Endothelial cell of umbilical vein (primary cell): Measurements from ENCODE around the gene CMSS1. TPM values are rescaled to one million over a fixed set of nuclear protein-coding genes. Genes with fewer than 3 reads are reported as not detected.

Experiments
- BruUV-seq: library from RNA; stranded (reverse); fragments of 400-500 nt; replicated peaks from 2 replicates; lab custom pipeline; 2021; lab: Mats Ljungman, UMichigan
- CTCF ChIA-PET: fragments of 300-600, 350-600 bp; sonication (Branson Sonifier 250); formaldehyde crosslinking; loops from one replicate; lab custom pipeline; 2021; ENCODE audit warnings: antibody characterized with exemption, inconsistent platforms; lab: Charles Lee
- POLR2A ChIA-PET: fragments of 300-600, 350-600 bp; sonication (Branson Sonifier 250); formaldehyde crosslinking; loops from one replicate; lab custom pipeline; 2021; ENCODE audit warnings: antibody characterized with exemption, inconsistent platforms; lab: Charles Lee
- DNase-seq: peaks from one replicate; pipeline ENCODE4 v3.0.0-alpha.2; 2011; ENCODE audit warnings: low read depth, low spot score
- FAIRE-seq: peaks from 2 replicates; lab custom pipeline; 2011; peaks lifted over from hg19 to GRCh38; lab: Jason Lieb, UNC
- H2AFZ ChIP-seq: 2 replicates; pipeline ENCODE4 v1.6.0; 2012; ENCODE audit warnings: low read depth, low read length, control low read depth, inconsistent platforms
- H3K27ac ChIP-seq: 2 replicates; pipeline ENCODE4 v1.5.1; 2011; ENCODE audit warnings: low read depth, mild to moderate bottlenecking, control low read depth, low read length, moderate library complexity; ENCODE audit not compliant: insufficient read depth
- H3K27me3 ChIP-seq, 2 experiments: 2 replicates each; pipeline versions ENCODE4 v1.6.0 to v1.6.1; 2011; ENCODE audit warnings: low read length in 2 of 2, mixed read lengths in 1 of 2; ENCODE audit not compliant: control insufficient read depth in 2 of 2, insufficient read depth in 2 of 2
- H3K36me3 ChIP-seq, 2 experiments: 2 replicates in 1 of 2; 3 replicates in 1 of 2; pipeline ENCODE4 v1.5.1; 2011; ENCODE audit warnings: low read length in 2 of 2, mild to moderate bottlenecking in 1 of 2, moderate library complexity in 1 of 2; ENCODE audit not compliant: control insufficient read depth in 2 of 2, insufficient read depth in 2 of 2; ENCODE audit errors: extremely low read depth in 1 of 2
- H3K4me1 ChIP-seq: 3 replicates; pipeline ENCODE4 v1.5.1; 2011; ENCODE audit warnings: mild to moderate bottlenecking, low read length; ENCODE audit not compliant: control insufficient read depth, insufficient read depth; ENCODE audit errors: extremely low read depth
- H3K4me2 ChIP-seq: 2 replicates; pipeline ENCODE4 v1.6.1; 2011; ENCODE audit warnings: low read length, control low read depth, mixed read lengths; ENCODE audit not compliant: insufficient read depth
- H3K4me3 ChIP-seq, 3 experiments: fragments of 200-600 bp in 1 of 3; sonication (generic), shearing (Covaris generic) in 1 of 3; replicated peaks in 1 of 3; 2 replicates each; pipeline ENCODE4 v1.5.1; 2011 to 2016; ENCODE audit warnings: control low read depth in 3 of 3, low read length in 3 of 3, mild to moderate bottlenecking in 2 of 3, inconsistent platforms in 1 of 3, low read depth in 1 of 3, moderate library complexity in 1 of 3; ENCODE audit not compliant: insufficient read depth in 1 of 3
- H3K79me2 ChIP-seq: 2 replicates; pipeline ENCODE4 v1.6.0; 2012; ENCODE audit warnings: low read length, inconsistent platforms; ENCODE audit not compliant: control insufficient read depth, insufficient read depth
- H3K9ac ChIP-seq: replicated peaks from 2 replicates; pipeline ENCODE3; 2011; ENCODE audit warnings: low read length, control low read depth; ENCODE audit not compliant: insufficient read depth; ENCODE audit errors: extremely low read depth
- H3K9me1 ChIP-seq: replicated peaks from 3 replicates; pipeline ENCODE4 v1.6.0; 2011; ENCODE audit warnings: mild to moderate bottlenecking, low read length; ENCODE audit not compliant: control insufficient read depth, insufficient read depth; ENCODE audit errors: extremely low read depth
- H3K9me3 ChIP-seq: replicated peaks from 2 replicates; pipeline ENCODE4 v1.5.1; 2012; ENCODE audit warnings: low read length, inconsistent platforms; ENCODE audit not compliant: control insufficient read depth, insufficient read depth
- H4K20me1 ChIP-seq: replicated peaks from 2 replicates; pipeline ENCODE3; 2011; ENCODE audit warnings: mild to moderate bottlenecking, low read length; ENCODE audit not compliant: control insufficient read depth, insufficient read depth; ENCODE audit errors: extremely low read depth
- CTCF ChIP-seq, 2 donors: IDR thresholded peaks; 1 replicate in 1 of 2; 2 replicates in 1 of 2; pipeline ENCODE4 v1.5.1; 2011; ENCODE audit warnings: low read length in 2 of 2, mild to moderate bottlenecking in 2 of 2, moderate library complexity in 2 of 2, control low read depth in 1 of 2, inconsistent platforms in 1 of 2, low read depth in 1 of 2; ENCODE audit not compliant: insufficient read depth in 1 of 2; ENCODE audit errors: extremely low read depth in 1 of 2
- EZH2 ChIP-seq: IDR thresholded peaks from 2 replicates; pipeline ENCODE4 v1.6.1; 2012; ENCODE audit warnings: borderline replicate concordance, low read depth, mild to moderate bottlenecking, moderate library complexity, low read length, inconsistent platforms; ENCODE audit not compliant: severe bottlenecking
- FOS ChIP-seq: IDR thresholded peaks from 2 replicates; pipeline ENCODE4 v1.6.1; 2011; ENCODE audit warnings: mild to moderate bottlenecking, low read length, moderate library complexity, borderline replicate concordance; ENCODE audit not compliant: insufficient read depth
- GATA2 ChIP-seq: IDR thresholded peaks from 2 replicates; pipeline ENCODE4 v1.7.0; 2011; ENCODE audit warnings: low read depth, mild to moderate bottlenecking, moderate library complexity, mixed read lengths, low read length; ENCODE audit not compliant: insufficient read length, insufficient read depth
- JUN ChIP-seq: IDR thresholded peaks from 2 replicates; pipeline ENCODE4 v1.6.1; 2011; ENCODE audit warnings: borderline replicate concordance, low read depth; ENCODE audit not compliant: insufficient read length, insufficient read depth
- MAX ChIP-seq: IDR thresholded peaks from 2 replicates; pipeline ENCODE4 v1.6.1; 2011; ENCODE audit not compliant: insufficient read depth, insufficient read length
- MYC ChIP-seq: IDR thresholded peaks from one replicate; pipeline ENCODE4 v1.6.1; 2011; ENCODE audit warnings: mild to moderate bottlenecking, low read depth, low read length
- POLR2A ChIP-seq: IDR thresholded peaks from 2 replicates; pipeline ENCODE4 v1.6.1; 2012; ENCODE audit warnings: low read depth, mild to moderate bottlenecking, control low read depth, low read length
- POLR2AphosphoS5 ChIP-seq: IDR thresholded peaks from 2 replicates; pipeline ENCODE4 v1.6.1; 2012; ENCODE audit warnings: low read depth, mild to moderate bottlenecking, control low read depth, low read length, moderate library complexity; ENCODE audit not compliant: insufficient read depth
- dilution Hi-C: fragments of 300-500 bp; cut with MboI; formaldehyde crosslinking; loops from one replicate; pipeline ENCODE4 v1.15.0; 2019; ENCODE audit warnings: low sequenced_read_pairs; ENCODE audit not compliant: extremely low pct_ligation_motif_present
- intact Hi-C: fragments of 100-400 bp; cut with micrococcal nuclease; formaldehyde crosslinking; loops from one replicate; pipeline ENCODE4 v1.10.0; 2022
- polyA plus RNA-seq, 4 experiments: library from polyadenylated mRNA; depleted of rRNA in 3 of 4; stranded (reverse) in 3 of 4; unstranded in 1 of 4; fragments of >200 nt; gene quantifications; 2 replicates each; pipeline versions ENCODE4 v1.2.1 to v1.2.3, GENCODE V29; 2011 to 2012; ENCODE audit warnings: missing spikeins in 1 of 4
- total RNA-seq: library from RNA; stranded (reverse); gene quantifications from 2 replicates; pipeline ENCODE4 v1.2.3, GENCODE V29; 2021

The CMSS1 gene
- total and polyA plus RNA-seq, 2 donors (not counting 3 experiments of a cell fraction or from before 2014, with no cell fraction given): 9.7 to 60.6 TPM

- no TSS peak for BruUV-seq
- Histone ChIP-seq H3K4me3 (no peak overlapping the region), H3K4me1 (no peaks in the 10 kb centered on the region), H3K9me1 (no peaks in the 10 kb centered on the region), H2AFZ (no peak overlapping the region), H3K36me3 (no peaks in the 10 kb centered on the region), H4K20me1 (no peaks in the 10 kb centered on the region), H3K79me2 (no peaks in the 10 kb centered on the region), H3K27me3 (no peaks in the 10 kb centered on the region), H3K9me3 (no peaks in the 10 kb centered on the region), H3K27ac (no peak overlapping the region), H3K9ac (no peak overlapping the region), H3K4me2 (no peak overlapping the region)
- no peak for TF ChIP-seq FOS
- DNase-seq (no peak), FAIRE-seq (no peak)
- dilution Hi-C loops (no loop called here), intact Hi-C loops (no loop called here)
- ChIA-PET POLR2A (interaction anchor here (0.7 kb wide), 1 partner anchor 20 kb away, joined by 5 read pairs; no protein-coding TSS in a partner anchor), CTCF (interaction anchor here (0.8 to 1.5 kb wide), 9 partner anchors 8 to 233 kb away, joined by 3 to 6 read pairs (median 3); no protein-coding TSS in a partner anchor)
Observed at GRCh38 chr3:100020876-100021644, 203.4 kb downstream of the CMSS1 start.

GRCh38 chr3:100022506-100022905 is 204.8 kb downstream of the CMSS1 start:
- H3K4me3 ChIP-seq: no peak overlapping the region
- H3K4me2 ChIP-seq: no peak overlapping the region
- no peaks in the 10 kb centered on the region for H3K36me3 ChIP-seq
- no peak overlapping the region for H3K9ac ChIP-seq
- H3K79me2 ChIP-seq: no peaks in the 10 kb centered on the region
- BruUV-seq: no TSS peak
- no peak for DNase-seq
- no peaks in the 10 kb centered on the region for H3K9me3 ChIP-seq
- ChIA-PET CTCF (interaction anchor here (0.6 to 1.5 kb wide), 3 partner anchors 19 to 971 kb away, joined by 3 read pairs; no protein-coding TSS in a partner anchor), POLR2A (no interaction called here)
- FAIRE-seq: no peak
- peaks cover 4% of the 10 kb centered on the region for H3K4me1 ChIP-seq
- H3K27me3 ChIP-seq: no peaks in the 10 kb centered on the region
- dilution Hi-C loops: no loop called here
- no peak for TF ChIP-seq MAX
- TF ChIP-seq MYC: no peak
- TF ChIP-seq GATA2: no peak
- no peak for TF ChIP-seq FOS
- no peak for TF ChIP-seq CTCF (IDR thresholded peaks at IDR 0.05; ENCODE audit: extremely low read depth in 1 of 2, insufficient read depth in 1 of 2, low read depth in 1 of 2, low read length in 2 of 2)
- no peak for TF ChIP-seq POLR2AphosphoS5
- TF ChIP-seq EZH2: no peak
- TF ChIP-seq JUN: no peak
- TF ChIP-seq POLR2A: no peak
- no peaks in the 10 kb centered on the region for H4K20me1 ChIP-seq
- H3K27ac ChIP-seq: no peak overlapping the region
- intact Hi-C loops: no loop called here
- H2AFZ ChIP-seq: no peak overlapping the region
- no peaks in the 10 kb centered on the region for H3K9me1 ChIP-seq
